ENCODE measurements around the gene SNRK. TPM values are rescaled to one million over a fixed set of nuclear protein-coding genes. Genes with fewer than 3 reads are reported as not detected.

Gene SNRK
- total RNA-seq, 2 donors from 2014 or later = 19.4 TPM

- Mint-ChIP-seq H3K4me3 (peak overlapping the region; percentile 81), H3K27ac (no peak overlapping the region), H3K36me3 (ENCODE audit: low read depth) (no peaks in the 10 kb centered on the region), H3K9me3 (no peaks in the 10 kb centered on the region), H3K27me3 (ENCODE audit: insufficient read depth) (peaks cover 11% of the 10 kb centered on the region), H3K4me1 (peaks cover 18% of the 10 kb centered on the region)
- H3K27me3 ChIP-seq (ENCODE audit: control insufficient read depth, insufficient read depth, low read length, poor library complexity, severe bottlenecking) = peaks cover 26% of the 10 kb centered on the region
- no peaks in the 10 kb centered on the region for H3K9me3 ChIP-seq (ENCODE audit: control insufficient read depth, low read length)
- H3K36me3 ChIP-seq (ENCODE audit: control insufficient read depth, insufficient read depth, low read length) = peaks cover 11% of the 10 kb centered on the region
- peaks cover 8% of the 10 kb centered on the region for H3K4me1 ChIP-seq (ENCODE audit: control insufficient read depth, insufficient read depth, low read length)
- DNase-seq = peak; percentile 67
- TF ChIP-seq, protein P1, sequence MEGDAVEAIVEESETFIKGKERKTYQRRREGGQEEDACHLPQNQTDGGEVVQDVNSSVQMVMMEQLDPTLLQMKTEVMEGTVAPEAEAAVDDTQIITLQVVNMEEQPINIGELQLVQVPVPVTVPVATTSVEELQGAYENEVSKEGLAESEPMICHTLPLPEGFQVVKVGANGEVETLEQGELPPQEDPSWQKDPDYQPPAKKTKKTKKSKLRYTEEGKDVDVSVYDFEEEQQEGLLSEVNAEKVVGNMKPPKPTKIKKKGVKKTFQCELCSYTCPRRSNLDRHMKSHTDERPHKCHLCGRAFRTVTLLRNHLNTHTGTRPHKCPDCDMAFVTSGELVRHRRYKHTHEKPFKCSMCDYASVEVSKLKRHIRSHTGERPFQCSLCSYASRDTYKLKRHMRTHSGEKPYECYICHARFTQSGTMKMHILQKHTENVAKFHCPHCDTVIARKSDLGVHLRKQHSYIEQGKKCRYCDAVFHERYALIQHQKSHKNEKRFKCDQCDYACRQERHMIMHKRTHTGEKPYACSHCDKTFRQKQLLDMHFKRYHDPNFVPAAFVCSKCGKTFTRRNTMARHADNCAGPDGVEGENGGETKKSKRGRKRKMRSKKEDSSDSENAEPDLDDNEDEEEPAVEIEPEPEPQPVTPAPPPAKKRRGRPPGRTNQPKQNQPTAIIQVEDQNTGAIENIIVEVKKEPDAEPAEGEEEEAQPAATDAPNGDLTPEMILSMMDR (conservative IDR thresholded peaks at IDR 0.05) = no peak
- H3K4me3 ChIP-seq (ENCODE audit: low read length) = peak overlapping the region; percentile 80
- no peak overlapping the region for H3K27ac ChIP-seq (ENCODE audit: low read depth, low read length)
- no peak overlapping the region for H3K9ac ChIP-seq (ENCODE audit: extremely low read depth, low read length, poor library complexity, severe bottlenecking)
- 48 to 54% methylated on average over 7 to 11 of the region's 11 CpGs for WGBS, 2 experiments (ENCODE audit: insufficient coverage in 1 of 2, insufficient read length in 1 of 2)
These were observed 696 bp upstream of the SNRK start for GRCh38 chr3:43285644-43286043.

- H3K27ac ChIP-seq (ENCODE audit: low read depth, low read length) = no peak overlapping the region
- peak overlapping the region; percentile 97 for H3K4me3 ChIP-seq (ENCODE audit: low read length)
- H3K27ac Mint-ChIP-seq = peak overlapping the region; percentile 84
- DNase-seq = peak; percentile 66
- H3K27me3 ChIP-seq (ENCODE audit: control insufficient read depth, insufficient read depth, low read length, poor library complexity, severe bottlenecking) = peaks cover 22% of the 10 kb centered on the region
- H3K36me3 ChIP-seq (ENCODE audit: control insufficient read depth, insufficient read depth, low read length) = peaks cover 12% of the 10 kb centered on the region
- peaks cover 9% of the 10 kb centered on the region for H3K27me3 Mint-ChIP-seq (ENCODE audit: insufficient read depth)
- 1 to 4% methylated on average over 9 to 54 of the region's 54 CpGs for WGBS, 2 experiments (ENCODE audit: insufficient coverage in 1 of 2, insufficient read length in 1 of 2)
- H3K4me3 Mint-ChIP-seq = peak overlapping the region; percentile 82
- peak overlapping the region; percentile 70 for H3K9ac ChIP-seq (ENCODE audit: extremely low read depth, low read length, poor library complexity, severe bottlenecking)
- no peaks in the 10 kb centered on the region for H3K9me3 Mint-ChIP-seq
- H3K4me1 Mint-ChIP-seq = peaks cover 18% of the 10 kb centered on the region
- no peaks in the 10 kb centered on the region for H3K9me3 ChIP-seq (ENCODE audit: control insufficient read depth, low read length)
- TF ChIP-seq, protein P1 (conservative IDR thresholded peaks at IDR 0.05) = no peak
- peaks cover 8% of the 10 kb centered on the region for H3K4me1 ChIP-seq (ENCODE audit: control insufficient read depth, insufficient read depth, low read length)
- no peaks in the 10 kb centered on the region for H3K36me3 Mint-ChIP-seq (ENCODE audit: low read depth)
These were observed 630 bp downstream of the SNRK start for GRCh38 chr3:43286841-43287499.

GRCh38 chr3:43287500-43287873 is 1.1 kb downstream of the SNRK start:
- H3K27ac Mint-ChIP-seq = peak overlapping the region; percentile 84
- H3K4me3 Mint-ChIP-seq = peak overlapping the region; percentile 82
- Histone ChIP-seq H3K4me3 (ENCODE audit: low read length) (peak overlapping the region; percentile 97), H3K27me3 (ENCODE audit: control insufficient read depth, insufficient read depth, low read length, poor library complexity, severe bottlenecking) (peaks cover 22% of the 10 kb centered on the region), H3K9me3 (ENCODE audit: control insufficient read depth, low read length) (no peaks in the 10 kb centered on the region), H3K27ac (ENCODE audit: low read depth, low read length) (no peak overlapping the region), H3K36me3 (ENCODE audit: control insufficient read depth, insufficient read depth, low read length) (peaks cover 15% of the 10 kb centered on the region), H3K4me1 (ENCODE audit: control insufficient read depth, insufficient read depth, low read length) (peaks cover 8% of the 10 kb centered on the region), H3K9ac (ENCODE audit: extremely low read depth, low read length, poor library complexity, severe bottlenecking) (peak overlapping the region; percentile 70)
- TF ChIP-seq, protein P1 (conservative IDR thresholded peaks at IDR 0.05) = no peak
- no peaks in the 10 kb centered on the region for H3K36me3 Mint-ChIP-seq (ENCODE audit: low read depth)
- no peaks in the 10 kb centered on the region for H3K9me3 Mint-ChIP-seq
- 14 to 52% methylated on average over 1 to 3 of the region's 3 CpGs for WGBS, 2 experiments (ENCODE audit: insufficient coverage in 1 of 2, insufficient read length in 1 of 2)
- peaks cover 9% of the 10 kb centered on the region for H3K27me3 Mint-ChIP-seq (ENCODE audit: insufficient read depth)
- peaks cover 18% of the 10 kb centered on the region for H3K4me1 Mint-ChIP-seq
- no peak for DNase-seq
